T-helper 2 cell treated with Interferon-gamma antibody and Interleukin-4, amounts not matched to agents 5 μg/mL and 100 μg/mL, for 36 hours (primary cell): ENCODE data around the gene GOLGA6L1.

Experiments used
- DNase-seq: peaks from one replicate; pipeline ENCODE4 v3.0.0; 2021; ENCODE audit warnings: low spot score
- H3K27ac Mint-ChIP-seq: one replicate; pipeline ENCODE4 v1.8.0; 2021; ENCODE audit warnings: mild to moderate bottlenecking, mixed read lengths
- H3K27me3 Mint-ChIP-seq: one replicate; pipeline ENCODE4 v1.8.0; 2021; ENCODE audit warnings: low read depth, mixed read lengths
- H3K36me3 Mint-ChIP-seq: one replicate; pipeline ENCODE4 v1.8.0; 2021; ENCODE audit warnings: low read depth, mixed read lengths
- H3K4me1 Mint-ChIP-seq: one replicate; pipeline ENCODE4 v1.8.0; 2021; ENCODE audit warnings: low read depth, mixed read lengths
- H3K4me3 Mint-ChIP-seq: one replicate; pipeline ENCODE4 v1.8.0; 2022; ENCODE audit warnings: mild to moderate bottlenecking, moderate library complexity, mixed read lengths
- H3K9me3 Mint-ChIP-seq: one replicate; pipeline ENCODE4 v1.8.0; 2021; ENCODE audit warnings: mixed read lengths

Gene GOLGA6L1

DNA sequence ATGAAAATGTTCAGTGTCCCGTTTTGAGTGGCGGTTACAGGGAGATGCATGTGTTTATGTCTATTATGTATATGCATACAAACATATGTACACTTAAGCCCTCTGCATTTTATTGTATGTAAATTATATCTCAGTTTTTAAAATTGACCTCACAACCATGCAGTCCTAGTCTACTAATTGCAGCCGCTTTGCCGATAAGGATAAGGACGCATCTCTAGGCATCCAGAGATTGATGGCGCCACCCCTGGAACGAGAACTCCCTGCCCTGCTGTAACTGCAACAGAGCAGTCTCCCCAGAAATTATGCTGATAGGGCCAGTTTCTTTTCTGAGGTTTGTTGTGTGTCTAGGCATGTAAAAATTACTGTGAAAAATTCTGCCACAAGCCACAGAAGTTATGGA is 56.9 kb downstream of the GOLGA6L1 start:
- no peak overlapping the region for H3K4me3 Mint-ChIP-seq
- DNase-seq: no peak
- H3K36me3 Mint-ChIP-seq: no peaks in the 10 kb centered on the region
- H3K4me1 Mint-ChIP-seq: no peaks in the 10 kb centered on the region
- H3K27me3 Mint-ChIP-seq: no peaks in the 10 kb centered on the region
- H3K27ac Mint-ChIP-seq: no peak overlapping the region
- H3K9me3 Mint-ChIP-seq: no peaks in the 10 kb centered on the region
